Measurements from ENCODE around the gene ATG7. TPM values are rescaled to one million over a fixed set of nuclear protein-coding genes. Genes with fewer than 3 reads are reported as not detected.
A peak's percentile ranks its signal among the peaks of the same experiment; 100 is the strongest.

The ATG7 gene
- total RNA-seq, 2 experiments from 2014 or later = 36.8 to 40.0 TPM

GRCh38 chr3:11603628-11604027 is 331.4 kb downstream of the ATG7 start:
- DNase-seq = no peak
- H3K27me3 Mint-ChIP-seq (ENCODE audit: low read depth) = no peaks in the 10 kb centered on the region
- no peak overlapping the region for H3K4me3 Mint-ChIP-seq
- H3K36me3 Mint-ChIP-seq (ENCODE audit: low read depth) = peaks cover 42% of the 10 kb centered on the region
- ChIA-PET CTCF (no interaction called here), POLR2A (no interaction called here)
- H3K4me1 Mint-ChIP-seq (ENCODE audit: low read depth) = peaks cover 54% of the 10 kb centered on the region
- H3K27ac Mint-ChIP-seq = no peak overlapping the region
- no peaks in the 10 kb centered on the region for H3K9me3 Mint-ChIP-seq (ENCODE audit: insufficient read depth)
- no peak for ATAC-seq

- H3K27me3 Mint-ChIP-seq (ENCODE audit: low read depth) = no peaks in the 10 kb centered on the region
- ChIA-PET POLR2A (no interaction called here), CTCF (no interaction called here)
- peaks cover 38% of the 10 kb centered on the region for H3K36me3 Mint-ChIP-seq (ENCODE audit: low read depth)
- DNase-seq (no peak), ATAC-seq (no peak)
- peaks cover 50% of the 10 kb centered on the region for H3K4me1 Mint-ChIP-seq (ENCODE audit: low read depth)
- no peak overlapping the region for H3K27ac Mint-ChIP-seq
- H3K9me3 Mint-ChIP-seq (ENCODE audit: insufficient read depth) = no peaks in the 10 kb centered on the region
- no peak overlapping the region for H3K4me3 Mint-ChIP-seq
Observed at GRCh38 chr3:11604139-11604892, 332.1 kb downstream of the ATG7 start.

- Mint-ChIP-seq H3K27ac (peak overlapping the region; percentile 27), H3K9me3 (ENCODE audit: insufficient read depth) (no peaks in the 10 kb centered on the region), H3K4me1 (ENCODE audit: low read depth) (peaks cover 57% of the 10 kb centered on the region), H3K36me3 (ENCODE audit: low read depth) (peaks cover 31% of the 10 kb centered on the region), H3K4me3 (no peak overlapping the region), H3K27me3 (ENCODE audit: low read depth) (no peaks in the 10 kb centered on the region)
- ChIA-PET CTCF (no interaction called here), POLR2A (no interaction called here)
- DNase-seq (no peak), ATAC-seq (no peak)
Observed at GRCh38 chr3:11605398-11605797, 333.2 kb downstream of the ATG7 start.

- no peak for ATAC-seq
- ChIA-PET CTCF (interaction anchor here (1.2 kb wide), 1 partner anchor 32 kb away, joined by 4 read pairs; no protein-coding TSS in a partner anchor), POLR2A (interaction anchor here (0.6 to 0.8 kb wide), 2 partner anchors 37 to 80 kb away, joined by 3 read pairs; partner anchors contain the start of gene VGLL4)
- no peaks in the 10 kb centered on the region for H3K9me3 Mint-ChIP-seq (ENCODE audit: insufficient read depth)
- peaks cover 24% of the 10 kb centered on the region for H3K36me3 Mint-ChIP-seq (ENCODE audit: low read depth)
- H3K4me3 Mint-ChIP-seq = no peak overlapping the region
- no peak overlapping the region for H3K27ac Mint-ChIP-seq
- no peak for DNase-seq
- peaks cover 59% of the 10 kb centered on the region for H3K4me1 Mint-ChIP-seq (ENCODE audit: low read depth)
- no peaks in the 10 kb centered on the region for H3K27me3 Mint-ChIP-seq (ENCODE audit: low read depth)
Observed at GRCh38 chr3:11606090-11606784, 334.0 kb downstream of the ATG7 start.

- Mint-ChIP-seq H3K4me1 (ENCODE audit: low read depth) (peaks cover 52% of the 10 kb centered on the region), H3K36me3 (ENCODE audit: low read depth) (peaks cover 23% of the 10 kb centered on the region), H3K27me3 (ENCODE audit: low read depth) (no peaks in the 10 kb centered on the region), H3K9me3 (ENCODE audit: insufficient read depth) (no peaks in the 10 kb centered on the region), H3K27ac (no peak overlapping the region), H3K4me3 (no peak overlapping the region)
- ATAC-seq (no peak), DNase-seq (no peak)
- POLR2A ChIA-PET = no interaction called here
- CTCF ChIA-PET = interaction anchor here (1.2 kb wide), 1 partner anchor 31 kb away, joined by 4 read pairs; no protein-coding TSS in a partner anchor
Observed at GRCh38 chr3:11606865-11607440, 334.8 kb downstream of the ATG7 start.

Other genes with a start within 250 kb of the ATG7 start
- gene HRH1, start 117.9 kb upstream of the ATG7 start, total RNA-seq = under 1 TPM; 0.18 to 0.29 TPM